Fibroblast of villous mesenchyme (primary cell): ENCODE data around the gene SERPINB12. TPM values are rescaled to one million over a fixed set of nuclear protein-coding genes. Genes with fewer than 3 reads are reported as not detected.

Experiments used
- DNase-seq: peaks from one replicate; pipeline ENCODE4 v3.0.0-alpha.2; 2010; ENCODE audit warnings: low read depth
- H3K4me3 ChIP-seq: 2 replicates; pipeline ENCODE4 v1.5.1; 2011; ENCODE audit warnings: low read depth, mild to moderate bottlenecking, low read length
- total RNA-seq: library from RNA; depleted of rRNA; stranded (reverse); fragments of >200 nt; gene quantifications from 2 replicates; pipeline ENCODE4 v1.2.3, GENCODE V29; 2012
- TF ChIP-seq, protein P1 (sequence below): IDR thresholded peaks from 2 replicates; pipeline ENCODE4 v1.5.1; 2012; ENCODE audit warnings: low read depth, mild to moderate bottlenecking, low read length; ENCODE audit not compliant: insufficient read depth

SERPINB12 gene
- total RNA-seq, 1 donor, result not detected

GRCh38 chr18:63511285-63511684 lies 30.9 kb upstream of the SERPINB12 start:
- DNase-seq, result peak; percentile 54
- TF ChIP-seq, protein P1, sequence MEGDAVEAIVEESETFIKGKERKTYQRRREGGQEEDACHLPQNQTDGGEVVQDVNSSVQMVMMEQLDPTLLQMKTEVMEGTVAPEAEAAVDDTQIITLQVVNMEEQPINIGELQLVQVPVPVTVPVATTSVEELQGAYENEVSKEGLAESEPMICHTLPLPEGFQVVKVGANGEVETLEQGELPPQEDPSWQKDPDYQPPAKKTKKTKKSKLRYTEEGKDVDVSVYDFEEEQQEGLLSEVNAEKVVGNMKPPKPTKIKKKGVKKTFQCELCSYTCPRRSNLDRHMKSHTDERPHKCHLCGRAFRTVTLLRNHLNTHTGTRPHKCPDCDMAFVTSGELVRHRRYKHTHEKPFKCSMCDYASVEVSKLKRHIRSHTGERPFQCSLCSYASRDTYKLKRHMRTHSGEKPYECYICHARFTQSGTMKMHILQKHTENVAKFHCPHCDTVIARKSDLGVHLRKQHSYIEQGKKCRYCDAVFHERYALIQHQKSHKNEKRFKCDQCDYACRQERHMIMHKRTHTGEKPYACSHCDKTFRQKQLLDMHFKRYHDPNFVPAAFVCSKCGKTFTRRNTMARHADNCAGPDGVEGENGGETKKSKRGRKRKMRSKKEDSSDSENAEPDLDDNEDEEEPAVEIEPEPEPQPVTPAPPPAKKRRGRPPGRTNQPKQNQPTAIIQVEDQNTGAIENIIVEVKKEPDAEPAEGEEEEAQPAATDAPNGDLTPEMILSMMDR, result peak; percentile 77
- H3K4me3 ChIP-seq, result no peak overlapping the region

DNA sequence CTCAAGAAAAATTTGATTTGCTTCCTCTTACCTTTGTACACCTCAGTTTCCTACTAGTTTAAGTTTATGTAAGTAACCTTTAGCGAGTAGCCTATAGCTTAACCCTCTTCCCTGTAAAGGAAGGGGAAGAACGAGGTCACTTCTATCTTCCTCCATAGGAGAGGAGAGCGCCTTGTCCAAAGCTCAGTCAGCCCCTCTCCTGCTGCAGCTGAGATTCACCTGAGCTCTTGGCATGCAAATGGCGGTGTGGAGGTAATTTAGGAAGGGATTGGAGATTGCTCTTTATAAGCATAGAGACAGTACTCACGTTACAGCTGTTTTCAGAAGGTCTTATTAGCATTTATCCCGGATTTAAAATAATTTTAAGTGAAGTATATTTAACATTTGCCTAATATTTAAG lies 27.8 kb upstream of the SERPINB12 start:
- TF ChIP-seq, protein P1, result no peak
- no peak for DNase-seq
- no peak overlapping the region for H3K4me3 ChIP-seq

DNA sequence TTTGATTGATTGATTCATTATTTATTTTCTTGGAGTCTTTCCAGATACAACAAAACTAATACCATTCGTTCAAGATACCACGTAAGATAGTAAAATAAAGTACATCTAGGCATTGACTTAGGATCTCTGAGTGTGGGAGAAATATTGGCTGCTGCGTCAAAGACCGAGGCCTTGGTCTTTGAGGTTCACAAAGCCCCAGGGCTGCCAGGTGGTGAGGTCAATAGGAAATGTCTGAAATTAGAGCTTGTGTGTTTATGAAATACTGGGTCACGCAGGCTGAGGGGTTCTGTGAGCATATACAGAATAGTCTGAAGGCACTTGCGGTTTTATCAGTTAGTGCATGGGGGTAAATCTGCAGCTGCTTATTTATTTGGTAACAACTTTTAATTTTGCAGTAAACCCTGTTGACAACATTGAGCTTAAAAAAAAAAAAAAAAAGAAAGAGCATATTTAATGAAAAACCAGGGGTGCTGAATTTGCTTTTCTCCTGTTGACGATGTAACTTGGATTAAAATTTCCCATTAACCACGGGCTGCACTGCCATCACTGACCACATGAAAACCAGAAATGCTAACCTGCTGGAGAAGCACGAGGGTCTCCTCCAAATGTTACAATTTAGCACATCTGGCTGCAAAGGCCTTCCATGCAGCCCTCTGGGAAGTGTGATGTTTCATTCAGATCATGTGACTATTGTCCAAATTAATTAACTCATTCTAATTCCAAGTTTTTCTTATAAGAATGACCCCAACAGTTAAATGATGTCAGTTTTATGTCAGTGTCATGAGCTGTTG lies 27.1 kb upstream of the SERPINB12 start:
- DNase-seq, result no peak
- TF ChIP-seq, protein P1, result no peak
- H3K4me3 ChIP-seq, result no peak overlapping the region

- DNase-seq, result no peak
- TF ChIP-seq, protein P1, result no peak
- H3K4me3 ChIP-seq, result no peak overlapping the region
Measured at GRCh38 chr18:63515801-63516200, 26.4 kb upstream of the SERPINB12 start.

GRCh38 chr18:63518178-63519012 lies 23.8 kb upstream of the SERPINB12 start:
- TF ChIP-seq, protein P1, result peak; percentile 69
- DNase-seq, result peak; percentile 79
- H3K4me3 ChIP-seq, result no peak overlapping the region

DNA sequence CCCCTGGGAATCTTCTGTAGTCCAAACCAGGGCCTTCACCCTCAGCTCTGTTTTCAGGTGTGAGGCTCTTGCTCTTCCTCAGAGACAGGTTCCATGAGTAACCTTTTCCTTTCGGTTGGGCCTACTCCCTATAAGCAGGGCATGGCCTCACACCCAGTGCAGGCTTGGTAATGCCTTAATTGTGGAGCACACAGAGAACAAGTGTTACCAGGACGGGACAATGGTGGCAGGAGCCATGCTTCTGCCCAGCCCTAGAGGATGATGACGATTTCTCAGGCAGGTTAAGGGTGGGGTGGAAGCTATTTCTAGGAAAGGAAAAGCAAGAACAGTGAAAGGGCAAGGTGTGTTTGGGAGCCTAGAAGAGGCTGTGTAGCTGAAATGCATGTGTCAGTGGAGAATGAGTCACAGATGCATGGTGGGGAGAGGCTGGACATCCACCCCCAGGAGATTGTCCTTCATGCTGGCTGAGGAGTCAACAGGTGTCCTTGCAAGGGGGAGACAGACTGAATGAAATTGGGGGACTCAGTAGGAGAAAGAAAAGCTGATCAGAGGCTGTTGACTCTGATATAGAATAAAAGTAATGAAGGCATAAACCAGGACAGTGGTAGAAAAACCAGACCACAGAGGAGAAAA lies 22.0 kb upstream of the SERPINB12 start:
- no peak overlapping the region for H3K4me3 ChIP-seq
- TF ChIP-seq, protein P1, result no peak
- no peak for DNase-seq
